BE2C (cell line): Measurements from ENCODE around the gene DCLK3.
A peak's percentile ranks its signal among the peaks of the same experiment; 100 is the strongest.

ENCODE experiments used
- DNase-seq: peaks from one replicate; pipeline ENCODE4 v3.0.0-alpha.2; 2020
- H3K27me3 ChIP-seq: fragments of 250-450 bp; sonication (Bioruptor Pico); 2 replicates; pipeline ENCODE4 v1.5.1; 2020; ENCODE audit warnings: mild to moderate bottlenecking
- H3K36me3 ChIP-seq: fragments of 250-450 bp; sonication (Bioruptor Pico); 2 replicates; pipeline ENCODE4 v1.5.1; 2020; ENCODE audit warnings: mild to moderate bottlenecking
- H3K4me1 ChIP-seq: fragments of 250-450 bp; sonication (Bioruptor Pico); 2 replicates; pipeline ENCODE4 v1.5.1; 2020
- H3K4me3 ChIP-seq: 2 replicates; pipeline ENCODE4 v1.5.1; 2011; ENCODE audit warnings: low read depth, low read length
- H3K9me3 ChIP-seq: fragments of 250-450 bp; sonication (Bioruptor Pico); 2 replicates; pipeline ENCODE4 v1.5.1; 2020
- TF ChIP-seq, protein P1 (sequence below): IDR thresholded peaks from 2 replicates; pipeline ENCODE4 v1.5.1; 2012; ENCODE audit warnings: mild to moderate bottlenecking, low read depth, low read length

Gene DCLK3

DNA sequence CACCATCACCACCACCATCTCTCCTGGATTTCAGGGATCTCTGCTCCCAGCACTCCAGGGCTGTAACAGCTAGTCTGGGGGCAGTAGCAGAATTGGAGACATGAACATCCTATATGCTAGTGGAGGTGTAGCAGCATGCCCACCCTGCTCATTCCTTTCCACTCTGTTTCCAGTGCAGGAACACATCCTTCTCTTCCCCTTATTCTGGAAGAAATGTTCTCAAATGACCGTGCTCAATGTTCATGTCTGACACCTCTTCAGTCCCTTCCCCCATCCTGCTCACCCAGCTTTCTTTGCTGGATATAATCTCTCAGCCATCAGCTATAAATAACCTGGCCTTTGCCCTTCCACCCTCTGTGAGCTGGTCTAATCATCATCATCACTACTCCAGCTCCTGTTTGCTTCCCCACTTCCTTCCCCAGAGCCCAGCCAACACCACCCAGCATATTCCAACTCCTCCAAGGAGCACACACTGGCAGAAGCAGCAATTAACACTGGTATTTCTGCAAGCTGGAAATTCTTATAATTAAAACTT, 31.1 kb downstream of the DCLK3 start:
- Histone ChIP-seq H3K9me3 (no peaks in the 10 kb centered on the region), H3K27me3 (no peaks in the 10 kb centered on the region), H3K4me3 (no peak overlapping the region), H3K36me3 (no peaks in the 10 kb centered on the region), H3K4me1 (peaks cover 3% of the 10 kb centered on the region; the same call in 1 of the 2 replicates)
- no peak for DNase-seq
- TF ChIP-seq, protein P1, sequence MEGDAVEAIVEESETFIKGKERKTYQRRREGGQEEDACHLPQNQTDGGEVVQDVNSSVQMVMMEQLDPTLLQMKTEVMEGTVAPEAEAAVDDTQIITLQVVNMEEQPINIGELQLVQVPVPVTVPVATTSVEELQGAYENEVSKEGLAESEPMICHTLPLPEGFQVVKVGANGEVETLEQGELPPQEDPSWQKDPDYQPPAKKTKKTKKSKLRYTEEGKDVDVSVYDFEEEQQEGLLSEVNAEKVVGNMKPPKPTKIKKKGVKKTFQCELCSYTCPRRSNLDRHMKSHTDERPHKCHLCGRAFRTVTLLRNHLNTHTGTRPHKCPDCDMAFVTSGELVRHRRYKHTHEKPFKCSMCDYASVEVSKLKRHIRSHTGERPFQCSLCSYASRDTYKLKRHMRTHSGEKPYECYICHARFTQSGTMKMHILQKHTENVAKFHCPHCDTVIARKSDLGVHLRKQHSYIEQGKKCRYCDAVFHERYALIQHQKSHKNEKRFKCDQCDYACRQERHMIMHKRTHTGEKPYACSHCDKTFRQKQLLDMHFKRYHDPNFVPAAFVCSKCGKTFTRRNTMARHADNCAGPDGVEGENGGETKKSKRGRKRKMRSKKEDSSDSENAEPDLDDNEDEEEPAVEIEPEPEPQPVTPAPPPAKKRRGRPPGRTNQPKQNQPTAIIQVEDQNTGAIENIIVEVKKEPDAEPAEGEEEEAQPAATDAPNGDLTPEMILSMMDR: no peak

DNA sequence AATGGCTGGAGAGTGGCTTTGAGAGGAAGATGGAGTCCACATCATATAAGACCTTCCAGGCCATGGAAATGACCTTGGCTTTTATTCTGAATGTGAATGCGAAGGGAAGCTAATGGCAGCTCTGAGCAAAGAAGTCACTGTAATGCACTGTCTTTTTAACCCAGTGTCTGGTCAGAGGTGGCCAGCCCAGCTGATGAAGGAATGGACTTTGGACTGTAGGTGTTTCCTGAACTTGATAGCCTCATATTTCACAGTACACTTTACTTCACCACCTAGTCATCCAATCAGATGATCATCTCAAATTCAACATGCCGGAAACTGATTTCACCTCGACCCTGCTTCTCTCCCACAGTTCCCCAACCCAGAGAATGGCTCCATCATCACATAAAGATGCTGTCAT, 33.4 kb downstream of the DCLK3 start:
- no peaks in the 10 kb centered on the region for H3K36me3 ChIP-seq
- H3K4me3 ChIP-seq: no peak overlapping the region
- TF ChIP-seq, protein P1: no peak
- no peaks in the 10 kb centered on the region for H3K27me3 ChIP-seq
- no peaks in the 10 kb centered on the region for H3K9me3 ChIP-seq
- no peak for DNase-seq
- peaks cover 2% of the 10 kb centered on the region; the same call in 1 of the 2 replicates for H3K4me1 ChIP-seq

DNA sequence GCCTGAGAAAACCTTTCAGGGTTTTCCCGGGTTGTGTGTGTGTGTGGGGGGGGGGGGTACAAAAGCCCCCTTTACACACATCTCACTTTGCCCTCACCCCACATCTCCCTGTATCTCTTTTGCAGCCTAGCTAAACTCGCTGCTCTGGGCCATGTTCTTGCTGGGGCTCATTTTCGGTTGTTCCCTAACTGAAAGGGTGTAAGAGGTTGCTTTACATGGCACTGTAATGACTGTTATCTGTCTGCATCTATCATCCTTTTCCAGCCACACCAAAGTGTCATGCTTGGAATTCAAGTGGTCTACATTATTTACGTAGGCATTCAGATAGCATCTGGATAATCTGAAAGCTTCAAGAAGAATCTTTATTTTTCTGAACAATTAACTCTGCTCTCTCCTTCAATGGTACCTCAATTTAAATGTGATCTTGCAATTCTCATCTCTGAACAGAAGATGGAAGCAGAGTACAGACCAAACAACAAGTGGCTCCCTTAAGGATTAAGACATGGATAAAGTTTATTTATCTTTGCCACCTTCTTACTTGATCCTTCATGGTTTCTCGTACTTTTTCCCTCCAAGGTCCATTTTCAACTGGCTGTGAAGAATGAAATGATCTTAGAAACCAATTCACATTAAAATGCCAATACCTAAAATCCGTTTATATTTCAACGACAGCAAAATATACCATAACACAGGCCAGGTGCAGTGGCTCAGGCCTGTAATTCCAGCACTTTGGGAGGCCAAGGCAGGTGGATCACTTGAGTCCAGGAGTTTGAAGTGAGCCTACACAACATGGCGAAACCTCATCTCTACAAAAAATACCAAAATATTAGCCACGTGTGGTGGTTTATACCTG, 34.9 kb downstream of the DCLK3 start:
- Histone ChIP-seq H3K4me1 (no peaks in the 10 kb centered on the region), H3K27me3 (no peaks in the 10 kb centered on the region), H3K4me3 (no peak overlapping the region), H3K36me3 (no peaks in the 10 kb centered on the region), H3K9me3 (no peaks in the 10 kb centered on the region)
- TF ChIP-seq, protein P1: peak; percentile 61
- DNase-seq: no peak

GRCh38 chr3:36714343-36715086, 49.8 kb downstream of the DCLK3 start:
- H3K4me1 ChIP-seq: no peaks in the 10 kb centered on the region
- TF ChIP-seq, protein P1: no peak
- no peak overlapping the region for H3K4me3 ChIP-seq
- no peak for DNase-seq
- H3K9me3 ChIP-seq: no peaks in the 10 kb centered on the region
- no peaks in the 10 kb centered on the region for H3K27me3 ChIP-seq
- no peaks in the 10 kb centered on the region for H3K36me3 ChIP-seq

DNA sequence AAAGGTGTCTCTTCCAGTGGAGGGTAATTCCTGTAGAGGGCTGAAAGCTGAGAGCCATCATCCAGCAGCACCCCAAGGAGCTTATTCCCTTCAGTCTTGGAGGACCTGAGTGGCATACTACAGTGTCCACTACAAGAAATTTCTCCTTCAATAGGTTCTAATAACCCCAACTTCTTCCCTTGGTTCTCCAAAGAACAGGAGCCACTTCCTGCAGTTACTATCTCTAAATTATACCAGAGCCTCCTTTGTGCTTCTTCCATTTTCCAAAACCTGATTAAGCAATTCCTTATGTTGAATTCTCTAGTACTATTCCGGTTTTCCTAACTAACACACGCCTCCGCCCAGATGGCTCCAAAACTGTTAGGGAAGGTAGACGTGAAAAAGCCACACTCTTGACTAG, 50.4 kb downstream of the DCLK3 start:
- TF ChIP-seq, protein P1: no peak
- H3K27me3 ChIP-seq: no peaks in the 10 kb centered on the region
- no peak for DNase-seq
- H3K4me1 ChIP-seq: no peaks in the 10 kb centered on the region
- H3K4me3 ChIP-seq: no peak overlapping the region
- no peaks in the 10 kb centered on the region for H3K9me3 ChIP-seq
- H3K36me3 ChIP-seq: no peaks in the 10 kb centered on the region
